Tibial nerve (tissue), 4 donors: Measurements from ENCODE around the gene NCAM1.

Source experiments
- EP300 ChIP-seq, 2 donors: sonication (generic); formaldehyde crosslinking; IDR thresholded peaks; one replicate each; pipeline ENCODE4 v1.6.1; 2017; ENCODE audit warnings: antibody characterized with exemption in 2 of 2, mild to moderate bottlenecking in 1 of 2
- POLR2A ChIP-seq, 2 donors: fragments of 450-650 bp; IDR thresholded peaks; one replicate each; pipeline ENCODE4 v1.6.1; 2017; ENCODE audit warnings: antibody characterized with exemption in 2 of 2, mild to moderate bottlenecking in 2 of 2, moderate library complexity in 2 of 2
- TF ChIP-seq, protein P1 (sequence below), 5 experiments: fragments of 200-600 bp in 3 of 5; fragments of 450-650 bp in 2 of 5; sonication (generic) in 3 of 5; IDR thresholded peaks; one replicate each; pipeline ENCODE4 v1.5.1; 2016 to 2019; ENCODE audit warnings: antibody characterized with exemption in 5 of 5, mild to moderate bottlenecking in 3 of 5, moderate library complexity in 2 of 5

DNA sequence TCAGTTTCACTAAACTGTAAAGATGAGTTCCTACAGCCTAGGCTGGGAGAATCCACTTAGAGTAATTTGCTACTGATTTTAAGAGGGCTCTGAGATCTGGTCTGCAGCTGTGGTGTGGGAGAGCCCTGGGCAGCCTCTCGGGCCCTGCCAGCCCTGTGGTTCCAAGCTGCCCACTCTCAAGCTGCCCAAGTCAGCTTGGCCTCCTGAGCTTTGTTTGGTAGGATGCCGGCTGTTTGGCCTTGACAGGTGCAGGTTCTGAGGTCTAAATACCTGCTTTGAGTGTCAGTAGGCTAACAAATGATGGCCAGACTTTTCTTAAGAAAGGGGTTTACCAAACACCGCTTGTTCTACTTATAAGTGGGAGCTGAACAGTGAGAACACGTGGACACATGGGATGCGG is 219.9 kb downstream of the NCAM1 start:
- TF ChIP-seq, protein P1, sequence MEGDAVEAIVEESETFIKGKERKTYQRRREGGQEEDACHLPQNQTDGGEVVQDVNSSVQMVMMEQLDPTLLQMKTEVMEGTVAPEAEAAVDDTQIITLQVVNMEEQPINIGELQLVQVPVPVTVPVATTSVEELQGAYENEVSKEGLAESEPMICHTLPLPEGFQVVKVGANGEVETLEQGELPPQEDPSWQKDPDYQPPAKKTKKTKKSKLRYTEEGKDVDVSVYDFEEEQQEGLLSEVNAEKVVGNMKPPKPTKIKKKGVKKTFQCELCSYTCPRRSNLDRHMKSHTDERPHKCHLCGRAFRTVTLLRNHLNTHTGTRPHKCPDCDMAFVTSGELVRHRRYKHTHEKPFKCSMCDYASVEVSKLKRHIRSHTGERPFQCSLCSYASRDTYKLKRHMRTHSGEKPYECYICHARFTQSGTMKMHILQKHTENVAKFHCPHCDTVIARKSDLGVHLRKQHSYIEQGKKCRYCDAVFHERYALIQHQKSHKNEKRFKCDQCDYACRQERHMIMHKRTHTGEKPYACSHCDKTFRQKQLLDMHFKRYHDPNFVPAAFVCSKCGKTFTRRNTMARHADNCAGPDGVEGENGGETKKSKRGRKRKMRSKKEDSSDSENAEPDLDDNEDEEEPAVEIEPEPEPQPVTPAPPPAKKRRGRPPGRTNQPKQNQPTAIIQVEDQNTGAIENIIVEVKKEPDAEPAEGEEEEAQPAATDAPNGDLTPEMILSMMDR (IDR thresholded peaks at IDR 0.05): no peak
- TF ChIP-seq EP300 (IDR thresholded peaks at IDR 0.05): no peak
- TF ChIP-seq POLR2A (IDR thresholded peaks at IDR 0.05): no peak
